ENCODE measurements around the gene CCL3.

GRCh38 chr17:36112572-36112971, 22.6 kb upstream of the CCL3 start:
- no peak for TF ChIP-seq SIN3A (IDR thresholded peaks at IDR 0.05; ENCODE audit: borderline replicate concordance, insufficient read depth, low read depth, low read length)
- TF ChIP-seq, protein P1, sequence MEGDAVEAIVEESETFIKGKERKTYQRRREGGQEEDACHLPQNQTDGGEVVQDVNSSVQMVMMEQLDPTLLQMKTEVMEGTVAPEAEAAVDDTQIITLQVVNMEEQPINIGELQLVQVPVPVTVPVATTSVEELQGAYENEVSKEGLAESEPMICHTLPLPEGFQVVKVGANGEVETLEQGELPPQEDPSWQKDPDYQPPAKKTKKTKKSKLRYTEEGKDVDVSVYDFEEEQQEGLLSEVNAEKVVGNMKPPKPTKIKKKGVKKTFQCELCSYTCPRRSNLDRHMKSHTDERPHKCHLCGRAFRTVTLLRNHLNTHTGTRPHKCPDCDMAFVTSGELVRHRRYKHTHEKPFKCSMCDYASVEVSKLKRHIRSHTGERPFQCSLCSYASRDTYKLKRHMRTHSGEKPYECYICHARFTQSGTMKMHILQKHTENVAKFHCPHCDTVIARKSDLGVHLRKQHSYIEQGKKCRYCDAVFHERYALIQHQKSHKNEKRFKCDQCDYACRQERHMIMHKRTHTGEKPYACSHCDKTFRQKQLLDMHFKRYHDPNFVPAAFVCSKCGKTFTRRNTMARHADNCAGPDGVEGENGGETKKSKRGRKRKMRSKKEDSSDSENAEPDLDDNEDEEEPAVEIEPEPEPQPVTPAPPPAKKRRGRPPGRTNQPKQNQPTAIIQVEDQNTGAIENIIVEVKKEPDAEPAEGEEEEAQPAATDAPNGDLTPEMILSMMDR (IDR thresholded peaks at IDR 0.05), result no peak
- TF ChIP-seq, protein P2, sequence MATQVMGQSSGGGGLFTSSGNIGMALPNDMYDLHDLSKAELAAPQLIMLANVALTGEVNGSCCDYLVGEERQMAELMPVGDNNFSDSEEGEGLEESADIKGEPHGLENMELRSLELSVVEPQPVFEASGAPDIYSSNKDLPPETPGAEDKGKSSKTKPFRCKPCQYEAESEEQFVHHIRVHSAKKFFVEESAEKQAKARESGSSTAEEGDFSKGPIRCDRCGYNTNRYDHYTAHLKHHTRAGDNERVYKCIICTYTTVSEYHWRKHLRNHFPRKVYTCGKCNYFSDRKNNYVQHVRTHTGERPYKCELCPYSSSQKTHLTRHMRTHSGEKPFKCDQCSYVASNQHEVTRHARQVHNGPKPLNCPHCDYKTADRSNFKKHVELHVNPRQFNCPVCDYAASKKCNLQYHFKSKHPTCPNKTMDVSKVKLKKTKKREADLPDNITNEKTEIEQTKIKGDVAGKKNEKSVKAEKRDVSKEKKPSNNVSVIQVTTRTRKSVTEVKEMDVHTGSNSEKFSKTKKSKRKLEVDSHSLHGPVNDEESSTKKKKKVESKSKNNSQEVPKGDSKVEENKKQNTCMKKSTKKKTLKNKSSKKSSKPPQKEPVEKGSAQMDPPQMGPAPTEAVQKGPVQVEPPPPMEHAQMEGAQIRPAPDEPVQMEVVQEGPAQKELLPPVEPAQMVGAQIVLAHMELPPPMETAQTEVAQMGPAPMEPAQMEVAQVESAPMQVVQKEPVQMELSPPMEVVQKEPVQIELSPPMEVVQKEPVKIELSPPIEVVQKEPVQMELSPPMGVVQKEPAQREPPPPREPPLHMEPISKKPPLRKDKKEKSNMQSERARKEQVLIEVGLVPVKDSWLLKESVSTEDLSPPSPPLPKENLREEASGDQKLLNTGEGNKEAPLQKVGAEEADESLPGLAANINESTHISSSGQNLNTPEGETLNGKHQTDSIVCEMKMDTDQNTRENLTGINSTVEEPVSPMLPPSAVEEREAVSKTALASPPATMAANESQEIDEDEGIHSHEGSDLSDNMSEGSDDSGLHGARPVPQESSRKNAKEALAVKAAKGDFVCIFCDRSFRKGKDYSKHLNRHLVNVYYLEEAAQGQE (IDR thresholded peaks at IDR 0.05; ENCODE audit: insufficient read depth in 1 of 2, low read depth in 2 of 2, low read length in 1 of 2), result no peak

Measured in Panc1 (cell line).